ENCODE measurements around the gene ITSN2. TPM values are rescaled to one million over a fixed set of nuclear protein-coding genes. Genes with fewer than 3 reads are reported as not detected.

ITSN2 gene
- total RNA-seq, 4 donors from 2014 or later: 57.9 to 79.7 (median 63.4) TPM

DNA sequence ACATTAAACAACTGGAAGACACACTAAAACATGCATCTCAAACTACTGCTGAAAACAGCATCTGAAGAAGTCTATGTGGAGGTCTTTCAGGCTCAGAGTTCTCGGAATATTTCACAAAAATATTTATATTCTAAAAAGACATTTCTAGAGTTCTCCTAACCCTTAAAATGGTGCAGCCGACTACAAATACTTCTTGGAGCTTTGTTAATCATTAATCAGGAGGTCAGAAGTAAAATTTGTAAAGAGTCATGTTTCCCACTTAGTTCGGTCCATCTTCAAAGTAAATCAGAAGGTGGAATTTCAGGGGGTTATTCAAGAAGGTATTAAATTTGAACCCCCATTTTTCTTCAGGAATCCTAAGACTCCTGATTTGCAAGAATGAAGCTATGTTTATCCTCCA is 112.7 kb downstream of the ITSN2 start:
- H3K36me3 ChIP-seq: peaks cover 2 to 90% of the 10 kb centered on the region in 2 donors
- TF ChIP-seq, protein P1, sequence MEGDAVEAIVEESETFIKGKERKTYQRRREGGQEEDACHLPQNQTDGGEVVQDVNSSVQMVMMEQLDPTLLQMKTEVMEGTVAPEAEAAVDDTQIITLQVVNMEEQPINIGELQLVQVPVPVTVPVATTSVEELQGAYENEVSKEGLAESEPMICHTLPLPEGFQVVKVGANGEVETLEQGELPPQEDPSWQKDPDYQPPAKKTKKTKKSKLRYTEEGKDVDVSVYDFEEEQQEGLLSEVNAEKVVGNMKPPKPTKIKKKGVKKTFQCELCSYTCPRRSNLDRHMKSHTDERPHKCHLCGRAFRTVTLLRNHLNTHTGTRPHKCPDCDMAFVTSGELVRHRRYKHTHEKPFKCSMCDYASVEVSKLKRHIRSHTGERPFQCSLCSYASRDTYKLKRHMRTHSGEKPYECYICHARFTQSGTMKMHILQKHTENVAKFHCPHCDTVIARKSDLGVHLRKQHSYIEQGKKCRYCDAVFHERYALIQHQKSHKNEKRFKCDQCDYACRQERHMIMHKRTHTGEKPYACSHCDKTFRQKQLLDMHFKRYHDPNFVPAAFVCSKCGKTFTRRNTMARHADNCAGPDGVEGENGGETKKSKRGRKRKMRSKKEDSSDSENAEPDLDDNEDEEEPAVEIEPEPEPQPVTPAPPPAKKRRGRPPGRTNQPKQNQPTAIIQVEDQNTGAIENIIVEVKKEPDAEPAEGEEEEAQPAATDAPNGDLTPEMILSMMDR (IDR thresholded peaks at IDR 0.05): no peak
- no peak for TF ChIP-seq EP300 (IDR thresholded peaks at IDR 0.05)
- TF ChIP-seq POLR2A (IDR thresholded peaks at IDR 0.05): no peak
- no peak for TF ChIP-seq POLR2AphosphoS5 (IDR thresholded peaks at IDR 0.05)
- WGBS, 2 donors (ENCODE audit: low coverage in 1 of 2): 72 to 81% methylated on average over 2 to 3 of the region's 3 CpGs

DNA sequence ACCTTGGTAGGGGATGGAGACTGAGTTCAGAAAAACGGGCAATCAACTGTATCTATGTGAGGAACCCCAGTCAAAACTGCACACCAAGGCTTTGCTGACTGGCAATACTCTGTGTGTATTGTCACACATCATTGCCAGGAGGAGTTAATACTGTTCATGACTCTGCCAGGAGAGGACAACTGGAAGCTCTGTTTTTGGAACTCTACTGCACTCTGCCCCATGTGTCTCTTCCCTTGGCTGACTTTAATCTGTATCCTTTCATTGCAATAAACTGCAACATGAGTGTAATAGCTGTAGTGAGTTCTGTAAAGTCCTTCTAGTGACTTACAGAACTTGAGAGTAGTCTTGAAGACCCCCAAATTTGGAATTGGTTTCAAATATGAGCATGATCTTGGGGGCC is 113.2 kb downstream of the ITSN2 start:
- ATAC-seq: no peak
- no peaks in the 10 kb centered on the region for H3K4me1 ChIP-seq
- no peaks in the 10 kb centered on the region for H3K27me3 ChIP-seq
- H3K36me3 ChIP-seq: peaks cover 2 to 85% of the 10 kb centered on the region in 2 donors
- H3K27ac ChIP-seq: no peak overlapping the region
- TF ChIP-seq EP300 (IDR thresholded peaks at IDR 0.05) (no peak), POLR2AphosphoS5 (IDR thresholded peaks at IDR 0.05) (no peak), POLR2A (IDR thresholded peaks at IDR 0.05) (no peak)
- TF ChIP-seq, protein P1 (IDR thresholded peaks at IDR 0.05): no peak
- WGBS, 2 donors (ENCODE audit: low coverage in 1 of 2): 83% methylated on average over 1 of the region's 1 CpG; no CpG with 5 or more reads in 1 of the 2 donors
- H3K9me3 ChIP-seq: no peaks in the 10 kb centered on the region
- no peak overlapping the region for H3K4me3 ChIP-seq

More for the DNA sequence above, 112.7 kb downstream of the ITSN2 start:
- no peaks in the 10 kb centered on the region for H3K27me3 ChIP-seq
- no peak overlapping the region for H3K27ac ChIP-seq
- H3K9me3 ChIP-seq: no peaks in the 10 kb centered on the region
- no peak for ATAC-seq
- no peak overlapping the region for H3K4me3 ChIP-seq
- H3K4me1 ChIP-seq: no peaks in the 10 kb centered on the region

DNA sequence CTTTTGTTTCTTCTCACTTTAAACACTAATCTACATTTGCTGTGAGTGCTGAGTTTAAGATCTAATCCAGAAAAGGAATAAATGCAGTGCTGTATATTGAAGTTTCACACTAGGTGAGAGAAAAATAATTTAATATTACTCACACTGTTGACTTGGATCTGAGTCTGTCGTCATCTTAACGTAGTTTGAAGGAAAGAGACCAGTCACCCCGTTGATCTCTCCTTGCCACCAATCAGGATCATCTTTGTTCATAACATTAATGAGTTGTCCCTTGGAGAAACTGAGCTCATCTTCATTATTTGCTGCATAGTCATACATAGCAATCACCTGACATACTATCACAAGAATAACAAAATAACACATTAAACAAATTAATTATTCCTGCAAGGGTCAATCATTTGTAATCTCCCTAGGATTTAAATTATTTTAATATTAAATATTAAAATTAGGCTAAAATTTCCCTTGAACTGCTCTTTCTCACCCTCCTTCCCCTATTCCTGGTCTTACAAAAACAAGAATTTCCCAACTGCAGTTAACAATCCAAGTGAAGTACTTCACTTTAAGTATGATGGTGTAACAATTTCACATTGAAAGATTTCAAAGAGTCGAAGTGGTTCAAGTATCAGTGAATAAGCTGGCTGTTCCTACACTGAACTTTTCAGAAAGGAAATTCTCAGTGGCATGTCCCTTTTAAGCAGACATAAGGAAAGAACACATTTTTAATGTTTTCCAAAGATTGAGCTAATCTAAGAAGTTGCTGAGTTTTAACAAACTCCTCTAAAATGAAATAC is 114.2 kb downstream of the ITSN2 start:
- H3K4me3 ChIP-seq: no peak overlapping the region
- H3K36me3 ChIP-seq: peaks cover 2 to 86% of the 10 kb centered on the region in 2 donors
- no peak for ATAC-seq
- no peak overlapping the region for H3K27ac ChIP-seq
- WGBS, 2 donors (ENCODE audit: low coverage in 1 of 2): 86 to 91% methylated on average over 4 of the region's 4 CpGs
- H3K9me3 ChIP-seq: no peaks in the 10 kb centered on the region
- no peaks in the 10 kb centered on the region for H3K4me1 ChIP-seq
- TF ChIP-seq POLR2AphosphoS5 (IDR thresholded peaks at IDR 0.05) (no peak), EP300 (IDR thresholded peaks at IDR 0.05) (no peak), POLR2A (IDR thresholded peaks at IDR 0.05) (no peak)
- TF ChIP-seq, protein P1 (IDR thresholded peaks at IDR 0.05): no peak
- H3K27me3 ChIP-seq: no peaks in the 10 kb centered on the region

DNA sequence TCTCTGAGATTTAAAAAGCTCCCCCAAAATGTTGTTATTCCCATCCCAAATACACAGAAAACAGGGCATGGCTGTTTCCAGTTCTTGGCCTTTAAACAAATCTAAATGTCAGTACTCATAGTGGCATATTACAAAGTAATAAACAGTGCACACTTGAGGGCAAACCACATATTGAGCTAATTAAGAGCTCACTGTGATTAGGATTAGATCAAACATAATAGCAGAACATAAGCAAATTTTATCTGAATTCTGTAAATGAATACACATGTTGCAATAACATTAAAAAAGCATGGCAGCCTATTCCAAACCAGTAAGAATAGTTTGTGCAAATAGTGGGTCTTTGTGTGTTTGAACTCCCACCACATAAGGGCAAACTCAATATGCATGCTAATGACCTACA is 118.8 kb downstream of the ITSN2 start:
- H3K36me3 ChIP-seq: peaks cover 0 to 45% of the 10 kb centered on the region in 2 donors
- no peaks in the 10 kb centered on the region for H3K27me3 ChIP-seq
- TF ChIP-seq, protein P1 (IDR thresholded peaks at IDR 0.05): no peak
- TF ChIP-seq EP300 (IDR thresholded peaks at IDR 0.05) (no peak), POLR2AphosphoS5 (IDR thresholded peaks at IDR 0.05) (no peak), POLR2A (IDR thresholded peaks at IDR 0.05) (no peak)
- no peak overlapping the region for H3K27ac ChIP-seq
- no peak for ATAC-seq
- no peaks in the 10 kb centered on the region for H3K4me1 ChIP-seq
- H3K4me3 ChIP-seq: no peak overlapping the region
- no peaks in the 10 kb centered on the region for H3K9me3 ChIP-seq

DNA sequence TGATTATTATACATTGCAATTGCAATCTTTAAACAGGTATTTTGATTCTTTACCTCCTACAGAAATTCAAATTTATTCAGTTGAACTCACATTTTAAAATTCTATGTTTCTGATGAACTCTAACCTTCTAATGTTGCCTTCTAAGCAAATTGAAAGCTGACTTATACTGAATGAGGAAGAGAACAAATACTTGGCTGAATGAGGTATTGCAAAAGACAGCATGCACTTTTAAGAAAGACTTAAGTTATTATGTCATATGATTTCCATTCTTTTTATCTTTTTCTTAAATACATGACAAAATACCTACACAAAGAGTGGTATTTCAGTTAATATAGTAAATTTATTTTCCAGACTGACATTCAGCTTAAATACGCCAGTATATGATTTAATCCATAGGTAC is 120.8 kb downstream of the ITSN2 start:
- Histone ChIP-seq H3K4me3 (no peak overlapping the region), H3K4me1 (no peaks in the 10 kb centered on the region), H3K9me3 (no peaks in the 10 kb centered on the region), H3K27me3 (no peaks in the 10 kb centered on the region), H3K27ac (no peak overlapping the region), H3K36me3 (peaks cover 0 to 30% of the 10 kb centered on the region in 2 donors)
- TF ChIP-seq POLR2AphosphoS5 (IDR thresholded peaks at IDR 0.05): no peak
- TF ChIP-seq, protein P1 (IDR thresholded peaks at IDR 0.05): no peak
- TF ChIP-seq EP300 (IDR thresholded peaks at IDR 0.05): no peak
- no peak for TF ChIP-seq POLR2A (IDR thresholded peaks at IDR 0.05)
- 94 to 95% methylated on average over 1 of the region's 1 CpG for WGBS, 2 donors (ENCODE audit: low coverage in 1 of 2)
- no peak for ATAC-seq
